ENCODE results near the gene DKK3.

DNA sequence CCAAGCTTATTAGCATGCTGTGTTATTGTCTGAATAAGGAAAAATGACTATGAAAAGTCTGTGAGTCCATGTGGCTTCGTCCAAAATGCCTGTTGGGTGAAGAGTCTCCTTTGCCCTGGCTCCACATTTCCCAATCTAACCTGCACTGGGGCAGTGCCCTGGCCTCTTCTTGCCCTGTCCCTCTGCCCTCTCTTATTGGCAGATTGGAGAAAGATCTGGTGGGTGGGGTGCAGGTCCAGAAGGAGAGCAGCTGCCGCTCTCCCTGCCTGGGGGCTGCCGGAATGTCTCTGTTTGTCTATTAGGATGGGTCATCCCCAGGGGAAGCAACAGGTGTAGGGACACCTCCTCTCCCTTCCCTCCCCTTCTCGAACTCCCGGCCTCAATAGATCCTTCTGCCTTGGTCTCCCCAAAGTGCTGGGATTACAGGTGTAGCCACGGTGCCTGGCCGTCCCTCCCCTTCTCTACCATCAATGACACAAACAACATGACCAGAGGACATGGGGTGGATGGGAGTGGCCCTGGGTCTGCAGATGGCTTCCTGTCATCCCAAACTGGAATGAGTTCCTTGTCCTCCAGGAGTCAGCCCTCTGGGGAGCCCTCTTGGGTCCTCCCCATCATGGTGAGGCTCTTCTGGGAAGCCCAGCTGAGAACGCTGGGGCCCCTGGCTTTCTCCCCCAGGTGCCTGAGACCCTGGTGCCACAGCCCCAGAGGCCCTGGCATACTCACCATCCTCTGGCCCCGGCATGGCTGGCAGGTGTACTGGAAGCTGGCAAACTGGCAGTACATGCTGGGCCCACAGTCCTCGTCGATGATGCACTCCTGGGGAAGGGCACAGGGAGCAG, 40.5 kb downstream of the DKK3 start:
- TF ChIP-seq, protein P1, sequence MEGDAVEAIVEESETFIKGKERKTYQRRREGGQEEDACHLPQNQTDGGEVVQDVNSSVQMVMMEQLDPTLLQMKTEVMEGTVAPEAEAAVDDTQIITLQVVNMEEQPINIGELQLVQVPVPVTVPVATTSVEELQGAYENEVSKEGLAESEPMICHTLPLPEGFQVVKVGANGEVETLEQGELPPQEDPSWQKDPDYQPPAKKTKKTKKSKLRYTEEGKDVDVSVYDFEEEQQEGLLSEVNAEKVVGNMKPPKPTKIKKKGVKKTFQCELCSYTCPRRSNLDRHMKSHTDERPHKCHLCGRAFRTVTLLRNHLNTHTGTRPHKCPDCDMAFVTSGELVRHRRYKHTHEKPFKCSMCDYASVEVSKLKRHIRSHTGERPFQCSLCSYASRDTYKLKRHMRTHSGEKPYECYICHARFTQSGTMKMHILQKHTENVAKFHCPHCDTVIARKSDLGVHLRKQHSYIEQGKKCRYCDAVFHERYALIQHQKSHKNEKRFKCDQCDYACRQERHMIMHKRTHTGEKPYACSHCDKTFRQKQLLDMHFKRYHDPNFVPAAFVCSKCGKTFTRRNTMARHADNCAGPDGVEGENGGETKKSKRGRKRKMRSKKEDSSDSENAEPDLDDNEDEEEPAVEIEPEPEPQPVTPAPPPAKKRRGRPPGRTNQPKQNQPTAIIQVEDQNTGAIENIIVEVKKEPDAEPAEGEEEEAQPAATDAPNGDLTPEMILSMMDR (IDR thresholded peaks at IDR 0.05) = no peak
- TF ChIP-seq POLR2A (IDR thresholded peaks at IDR 0.05) = no peak

All from right lobe of liver (tissue), 4 donors.